HG02981 (cell line): ENCODE measurements around the gene CCNG1.

Source experiments
- ATAC-seq: cut with Tn5 transposase; IDR thresholded peaks from one replicate; pipeline ENCODE4 v1.9.1; 2021; ENCODE audit warnings: mild to moderate bottlenecking, moderate library complexity; ENCODE audit not compliant: unreplicated experiment

Gene CCNG1

DNA sequence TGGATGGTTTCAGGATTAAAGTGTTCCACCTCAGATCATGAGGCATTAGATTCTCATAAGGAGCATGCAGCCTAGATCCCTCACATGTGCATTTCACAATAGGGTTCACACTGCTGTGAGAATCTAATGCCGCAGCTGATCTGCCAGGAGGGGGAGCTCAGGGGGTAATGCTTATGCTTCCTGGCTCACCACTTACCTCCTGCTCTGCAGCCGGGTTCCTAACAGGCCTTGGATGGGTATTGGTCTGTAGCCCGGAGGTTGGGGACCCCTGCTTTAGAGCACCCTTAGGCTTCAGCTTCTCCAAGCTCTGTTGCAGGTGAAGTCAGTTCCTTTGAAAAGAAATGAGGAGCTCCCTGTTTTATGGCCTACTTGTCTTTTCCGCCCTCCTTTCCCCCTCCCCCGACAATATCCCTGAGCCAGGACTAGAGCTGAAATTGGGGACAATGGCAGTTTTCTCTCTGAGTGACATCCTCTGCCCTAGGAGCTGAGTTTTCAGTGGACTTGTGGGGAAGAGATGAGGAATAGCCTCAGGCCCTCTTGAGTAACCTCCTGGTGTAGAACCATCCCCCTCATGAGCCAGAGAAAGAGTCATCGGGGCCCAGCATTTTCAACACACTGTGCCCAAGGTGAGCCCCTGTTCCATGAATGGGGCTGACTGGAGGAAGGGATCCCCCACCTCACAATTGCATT lies 51.8 kb downstream of the CCNG1 start:
- ATAC-seq, result no peak

GRCh38 chr5:163489745-163490075 lies 52.3 kb downstream of the CCNG1 start:
- no peak for ATAC-seq
